GM21619 (cell line): ENCODE data around the gene RASD1.

Experiments used
- ATAC-seq: cut with Tn5 transposase; IDR thresholded peaks from one replicate; pipeline ENCODE4 v1.9.1; 2021; ENCODE audit not compliant: unreplicated experiment

Gene RASD1

GRCh38 chr17:17445925-17446665 is 50.1 kb downstream of the RASD1 start:
- no peak for ATAC-seq

- no peak for ATAC-seq
Measured at GRCh38 chr17:17445296-17445924, 50.8 kb downstream of the RASD1 start.
